Dedifferentiated amniotic fluid mesenchymal stem cell (primary cell): ENCODE results near the gene FCHO1.
A peak's percentile ranks its signal among the peaks of the same experiment; 100 is the strongest.

Source experiments
- DNase-seq: peaks from one replicate; pipeline ENCODE4 v3.0.0-alpha.2; 2016; ENCODE audit errors: extremely low spot score

Gene FCHO1

GRCh38 chr19:17735410-17735809 is 15.9 kb upstream of the FCHO1 start:
- no peak for DNase-seq

GRCh38 chr19:17737690-17738153 is 13.6 kb upstream of the FCHO1 start:
- DNase-seq: no peak

- DNase-seq: no peak
Measured at GRCh38 chr19:17739121-17739875, 12.0 kb upstream of the FCHO1 start.

- no peak for DNase-seq
Measured at GRCh38 chr19:17741456-17741855, 9.8 kb upstream of the FCHO1 start.

GRCh38 chr19:17743874-17744580 is 7.2 kb upstream of the FCHO1 start:
- no peak for DNase-seq

GRCh38 chr19:17747205-17748098 is 3.8 kb upstream of the FCHO1 start:
- peak; percentile 85 for DNase-seq

GRCh38 chr19:17748884-17749638 is 2.2 kb upstream of the FCHO1 start:
- DNase-seq: no peak

- no peak for DNase-seq
Measured at GRCh38 chr19:17749912-17750317, 1.4 kb upstream of the FCHO1 start.

- no peak for DNase-seq
Measured at GRCh38 chr19:17751912-17752273, 616 bp downstream of the FCHO1 start.

- no peak for DNase-seq
Measured at GRCh38 chr19:17752865-17753639, 1.8 kb downstream of the FCHO1 start.

GRCh38 chr19:17753976-17754375 is 2.7 kb downstream of the FCHO1 start:
- DNase-seq: no peak

GRCh38 chr19:17754634-17755442 is 3.6 kb downstream of the FCHO1 start:
- DNase-seq: no peak

GRCh38 chr19:17755443-17755890 is 4.2 kb downstream of the FCHO1 start:
- no peak for DNase-seq

GRCh38 chr19:17755977-17756670 is 4.8 kb downstream of the FCHO1 start:
- no peak for DNase-seq

- DNase-seq: no peak
Measured at GRCh38 chr19:17757125-17757524, 5.8 kb downstream of the FCHO1 start.

GRCh38 chr19:17758515-17758914 is 7.2 kb downstream of the FCHO1 start:
- DNase-seq: no peak

GRCh38 chr19:17761148-17761547 is 9.9 kb downstream of the FCHO1 start:
- no peak for DNase-seq

GRCh38 chr19:17762505-17763229 is 11.4 kb downstream of the FCHO1 start:
- no peak for DNase-seq

GRCh38 chr19:17764348-17764747 is 13.1 kb downstream of the FCHO1 start:
- DNase-seq: no peak
